ENCODE data around the gene CDH4.

DNA sequence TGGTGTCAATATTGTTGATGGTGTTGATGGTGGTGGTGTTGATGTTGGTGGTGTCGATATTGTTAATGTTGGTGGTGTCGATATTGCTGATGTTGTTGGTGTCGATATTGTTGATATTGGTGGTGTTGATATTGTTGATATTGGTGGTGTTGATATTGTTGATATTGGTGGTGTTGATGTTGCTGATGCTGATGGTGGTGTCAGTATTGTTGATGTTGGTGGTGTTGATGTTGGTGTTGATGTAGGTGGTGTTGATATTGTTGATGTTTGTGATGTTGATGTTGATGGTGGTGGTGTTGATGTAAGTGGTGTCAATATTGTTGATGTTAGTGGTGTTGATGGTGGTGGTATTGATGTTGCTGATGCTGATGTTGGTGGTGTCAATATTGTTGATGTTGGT is 240.0 kb downstream of the CDH4 start:
- TF ChIP-seq, protein P1, sequence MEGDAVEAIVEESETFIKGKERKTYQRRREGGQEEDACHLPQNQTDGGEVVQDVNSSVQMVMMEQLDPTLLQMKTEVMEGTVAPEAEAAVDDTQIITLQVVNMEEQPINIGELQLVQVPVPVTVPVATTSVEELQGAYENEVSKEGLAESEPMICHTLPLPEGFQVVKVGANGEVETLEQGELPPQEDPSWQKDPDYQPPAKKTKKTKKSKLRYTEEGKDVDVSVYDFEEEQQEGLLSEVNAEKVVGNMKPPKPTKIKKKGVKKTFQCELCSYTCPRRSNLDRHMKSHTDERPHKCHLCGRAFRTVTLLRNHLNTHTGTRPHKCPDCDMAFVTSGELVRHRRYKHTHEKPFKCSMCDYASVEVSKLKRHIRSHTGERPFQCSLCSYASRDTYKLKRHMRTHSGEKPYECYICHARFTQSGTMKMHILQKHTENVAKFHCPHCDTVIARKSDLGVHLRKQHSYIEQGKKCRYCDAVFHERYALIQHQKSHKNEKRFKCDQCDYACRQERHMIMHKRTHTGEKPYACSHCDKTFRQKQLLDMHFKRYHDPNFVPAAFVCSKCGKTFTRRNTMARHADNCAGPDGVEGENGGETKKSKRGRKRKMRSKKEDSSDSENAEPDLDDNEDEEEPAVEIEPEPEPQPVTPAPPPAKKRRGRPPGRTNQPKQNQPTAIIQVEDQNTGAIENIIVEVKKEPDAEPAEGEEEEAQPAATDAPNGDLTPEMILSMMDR (IDR thresholded peaks at IDR 0.05) = no peak
- no peak for TF ChIP-seq EZH2 (IDR thresholded peaks at IDR 0.05)

All from neural progenitor cell (in vitro differentiated cells).